GM18867 (cell line): Measurements from ENCODE around the gene SDHAF2.
"Not testable (repeated sequence)": the region's sequence is repeated elsewhere in the genome, so short reads cannot be mapped to it uniquely, and the experiment has no call there.

Experiments
- ATAC-seq: cut with Tn5 transposase; IDR thresholded peaks from one replicate; pipeline ENCODE4 v1.9.1; 2021; ENCODE audit warnings: mild to moderate bottlenecking, moderate library complexity; ENCODE audit not compliant: unreplicated experiment

Gene SDHAF2

DNA sequence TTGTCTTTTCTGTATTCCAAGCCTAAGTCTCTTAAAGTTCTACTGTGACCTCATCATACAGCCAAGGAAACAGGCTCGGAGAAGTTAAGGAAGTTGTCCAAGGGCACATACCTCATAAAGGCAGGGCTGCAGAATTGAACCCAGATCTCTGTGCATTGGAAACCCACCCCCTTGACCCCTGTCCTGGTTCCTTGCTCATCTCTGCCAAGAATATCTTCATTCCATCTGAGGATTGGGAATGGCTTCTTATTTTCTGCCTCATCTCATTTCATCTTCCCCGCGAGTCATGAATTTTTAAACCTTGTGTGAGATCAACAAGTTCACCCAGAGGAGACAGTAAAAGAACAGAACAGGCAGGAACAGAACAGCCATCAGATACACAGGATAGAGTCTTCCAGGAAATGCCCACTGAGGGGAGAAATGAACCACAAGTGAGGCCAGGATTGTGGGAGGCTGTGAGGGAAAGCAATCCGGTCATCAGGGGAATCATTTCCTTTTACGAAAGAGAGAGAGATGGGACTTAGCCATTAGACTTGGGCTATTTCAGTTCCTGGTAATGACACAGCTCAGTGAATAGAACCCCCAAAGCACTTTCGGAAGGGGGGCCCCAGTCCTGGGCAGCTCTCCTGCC is 44.2 kb downstream of the SDHAF2 start:
- ATAC-seq: no peak

DNA sequence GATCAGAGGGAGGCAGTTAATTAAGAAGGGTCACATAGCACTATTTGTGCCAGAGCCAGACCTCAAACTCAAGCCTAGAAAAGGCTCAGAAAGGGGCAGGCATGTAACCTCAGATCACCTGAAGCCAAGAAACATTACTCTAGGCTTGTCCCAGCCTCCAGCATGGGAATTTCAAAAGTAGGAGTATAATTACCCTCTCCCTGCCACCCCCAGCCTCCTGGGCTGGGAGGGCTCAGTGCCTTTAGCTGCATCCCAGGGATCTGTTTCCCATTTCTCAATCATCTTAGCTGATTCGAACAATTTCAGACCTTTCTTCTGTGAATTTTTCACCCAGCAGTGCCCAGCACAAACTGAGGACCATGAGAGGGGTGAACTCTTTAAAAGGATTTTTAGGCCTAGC is 45.5 kb downstream of the SDHAF2 start:
- no peak for ATAC-seq

DNA sequence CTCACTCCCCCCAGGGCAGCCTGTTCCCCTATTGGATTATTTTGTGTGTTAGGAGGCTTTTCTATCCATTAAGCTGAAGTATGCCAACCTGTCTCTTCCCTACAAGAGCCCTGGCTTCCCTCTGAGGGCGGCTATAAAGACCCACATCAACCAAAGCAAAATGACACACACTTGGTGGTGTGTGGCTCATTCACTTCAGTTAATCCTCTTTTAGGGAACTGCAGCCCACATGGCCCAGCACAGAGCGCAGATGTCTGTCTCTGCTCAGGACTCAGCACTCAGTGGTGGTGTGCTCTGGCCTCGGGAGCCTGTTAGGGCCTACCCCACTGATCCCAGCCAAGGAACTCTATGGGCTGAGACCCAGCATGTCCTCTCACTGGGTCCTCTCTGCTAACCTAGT is 46.4 kb downstream of the SDHAF2 start:
- no peak for ATAC-seq

DNA sequence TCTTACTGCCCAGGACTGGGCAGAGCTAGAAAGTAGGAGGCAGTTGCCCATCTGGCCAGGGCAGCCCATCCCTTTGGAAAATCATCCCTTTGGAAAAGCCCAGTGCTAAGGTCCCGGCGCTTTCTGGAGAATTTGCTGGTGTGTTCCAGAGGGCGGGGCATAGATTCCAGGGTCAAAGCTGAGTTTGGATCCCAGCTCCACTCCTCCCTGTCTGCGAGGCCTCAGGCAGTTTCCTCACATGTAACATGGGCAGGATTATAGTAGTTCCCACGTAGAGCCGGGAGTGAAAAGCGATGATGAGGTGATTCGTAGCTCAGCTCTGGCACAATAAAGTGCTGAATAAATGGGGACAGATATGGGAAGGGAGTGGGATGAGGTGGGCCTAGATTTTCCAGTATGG is 47.2 kb downstream of the SDHAF2 start:
- no peak for ATAC-seq

DNA sequence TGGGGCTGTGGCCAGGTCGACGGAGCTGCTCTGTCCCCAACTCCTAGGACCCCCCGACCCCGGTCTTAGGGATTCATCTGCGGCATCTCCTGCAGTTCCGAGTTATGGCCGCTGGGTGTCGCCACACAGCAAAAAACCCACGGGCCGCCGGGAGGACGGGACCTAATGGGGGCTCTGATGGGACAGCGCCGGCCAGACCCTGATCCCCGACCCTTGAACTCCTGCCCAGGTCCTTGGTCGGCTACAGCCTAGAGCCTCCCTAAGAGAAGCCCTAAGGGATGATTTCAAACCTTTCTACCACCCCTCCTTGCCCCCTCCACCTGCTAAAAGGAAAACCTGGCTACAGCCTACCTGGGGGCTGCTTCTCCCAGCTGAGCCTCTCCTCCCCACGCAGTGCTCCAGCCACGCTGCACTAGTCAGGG is 47.8 kb downstream of the SDHAF2 start:
- no peak for ATAC-seq

DNA sequence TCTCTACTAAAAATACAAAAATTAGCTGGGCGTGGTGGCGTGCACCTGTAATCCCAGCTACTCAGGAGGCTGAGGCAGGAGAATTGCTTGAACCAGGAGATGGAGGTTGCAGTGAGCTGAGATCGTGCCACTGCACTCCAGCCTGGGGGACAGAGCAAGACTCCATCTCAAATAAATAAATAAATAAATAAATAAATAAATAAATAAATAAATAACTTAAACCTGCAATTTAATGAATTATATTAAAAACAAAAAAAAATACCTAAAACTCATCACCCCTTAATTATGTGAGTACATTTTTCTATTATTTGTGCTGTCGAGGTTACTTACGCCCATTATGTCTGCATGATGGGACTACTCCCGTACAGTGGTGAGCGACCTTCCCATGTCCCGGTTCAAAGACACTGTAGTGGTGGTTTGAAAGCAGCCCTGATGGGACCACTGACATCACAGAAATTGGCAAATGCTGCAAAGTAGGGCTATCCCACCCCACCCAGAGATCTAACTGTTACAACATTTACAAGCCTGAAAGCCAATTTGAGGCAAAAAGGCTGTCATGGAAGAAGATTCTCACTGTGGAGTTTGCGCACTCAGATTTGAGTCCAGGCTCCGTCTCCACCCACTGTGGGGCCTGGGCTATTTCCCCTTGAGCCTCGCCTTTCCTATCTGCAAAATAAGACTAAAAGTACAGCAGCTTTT is 49.6 kb downstream of the SDHAF2 start:
- ATAC-seq: not testable (repeated sequence)

DNA sequence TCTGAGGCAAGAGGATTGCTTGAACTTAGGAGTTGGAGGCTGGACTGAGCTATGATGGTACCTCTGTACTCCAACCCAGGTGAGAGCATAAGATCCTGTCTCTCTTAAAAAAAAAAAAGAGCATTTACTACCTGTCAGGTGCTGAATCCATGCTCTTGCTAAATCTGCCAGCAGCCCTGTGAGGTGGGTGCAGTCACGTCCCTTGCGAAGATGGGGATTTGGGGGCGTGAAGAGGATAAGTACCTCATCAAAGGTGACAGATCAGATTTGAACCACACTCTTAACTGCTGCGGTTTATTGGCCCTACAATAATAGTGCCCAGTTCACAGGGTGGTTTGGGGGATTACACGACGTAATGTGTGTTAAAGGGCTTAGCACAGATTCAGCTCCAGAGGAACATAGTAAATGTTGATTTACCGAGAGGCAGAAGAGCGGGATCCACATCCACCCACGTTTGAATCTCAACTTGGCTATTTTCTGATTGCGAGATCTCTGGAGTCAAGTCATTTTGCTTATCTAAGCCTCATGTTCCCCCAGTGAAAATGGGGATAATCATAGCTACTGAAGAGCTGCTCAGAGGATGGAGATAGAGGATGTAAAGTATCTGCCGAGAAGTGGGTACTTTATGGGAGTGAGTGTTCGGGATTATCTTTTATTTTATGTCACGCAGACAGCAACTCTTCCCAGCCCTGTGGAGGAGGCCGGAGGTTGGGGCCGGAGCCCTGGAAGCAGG is 50.5 kb downstream of the SDHAF2 start:
- ATAC-seq: no peak

DNA sequence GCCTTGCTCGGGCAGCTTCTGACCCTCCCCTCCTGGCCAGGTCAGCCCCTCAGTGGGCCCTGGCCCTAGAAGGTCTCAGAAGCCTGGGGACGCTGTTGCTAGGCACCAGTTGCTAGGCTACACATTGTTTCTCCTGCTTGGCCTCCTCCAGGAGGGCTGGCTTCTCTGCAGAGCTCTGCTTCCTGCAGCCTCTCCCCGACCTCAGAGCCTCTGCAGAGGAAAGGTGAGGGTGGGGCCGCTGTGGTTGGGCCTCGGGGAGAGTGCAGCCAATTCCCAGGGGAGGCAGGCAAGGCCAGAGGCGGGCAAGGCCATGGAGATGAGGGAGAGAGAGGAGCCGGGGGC is 51.0 kb downstream of the SDHAF2 start:
- no peak for ATAC-seq

DNA sequence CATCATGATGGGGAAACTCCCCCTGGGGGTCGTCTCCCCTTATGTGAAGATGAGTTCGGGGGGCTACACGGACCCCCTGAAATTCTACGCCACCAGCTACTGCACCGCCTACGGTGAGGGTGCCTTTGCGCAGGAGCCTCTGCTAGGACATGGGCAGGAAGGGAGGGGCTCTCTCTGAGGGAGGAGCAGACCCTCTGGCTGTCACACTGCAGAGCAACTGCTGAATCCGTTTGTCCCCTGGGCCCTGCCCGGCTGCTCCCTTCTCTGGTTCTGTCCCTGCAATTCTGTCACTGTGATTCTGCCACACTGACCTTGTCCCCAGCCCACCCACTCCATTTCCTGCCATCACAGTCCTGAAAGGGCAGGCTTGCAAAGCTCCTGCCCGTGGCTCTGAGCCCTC is 51.9 kb downstream of the SDHAF2 start:
- no peak for ATAC-seq

DNA sequence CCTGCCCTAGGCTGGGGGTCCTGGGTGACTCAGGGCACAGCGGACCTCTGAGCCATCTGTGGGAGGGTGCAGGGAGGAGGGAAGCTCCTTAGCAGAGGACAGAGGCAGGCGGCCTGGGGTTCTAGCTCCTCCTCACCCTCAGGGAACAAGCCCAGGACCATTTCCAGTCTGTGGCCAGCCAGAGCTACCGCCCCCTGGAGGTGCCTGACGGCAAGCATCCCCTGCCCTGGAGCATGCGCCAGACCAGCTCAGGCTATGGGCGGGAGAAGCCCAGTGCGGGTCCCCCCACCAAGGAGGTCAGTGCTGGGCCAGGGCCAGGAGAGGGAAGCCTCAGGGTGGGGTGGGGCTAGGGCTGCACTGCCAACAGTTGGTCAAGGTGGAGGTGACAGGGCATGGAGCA is 52.6 kb downstream of the SDHAF2 start:
- ATAC-seq: no peak

DNA sequence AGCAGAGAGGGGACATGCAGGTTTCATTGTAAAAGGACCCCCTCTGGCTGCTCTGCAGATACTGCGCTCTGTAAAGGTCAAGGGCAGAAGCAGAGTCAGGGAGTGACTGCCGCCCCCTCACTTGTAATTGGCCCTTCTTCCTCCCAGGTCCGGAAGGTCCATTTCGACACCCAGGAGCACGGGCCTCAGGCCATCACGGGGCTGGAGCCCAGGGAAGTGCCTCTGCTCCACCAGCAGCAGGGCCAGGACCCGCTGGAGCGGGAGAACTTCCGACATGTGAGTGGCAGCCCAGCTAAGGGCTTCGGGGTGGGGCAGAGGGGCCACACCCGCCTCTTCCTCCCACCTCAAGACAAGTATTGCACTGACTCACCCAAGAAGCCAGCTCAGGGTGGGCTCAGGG is 54.6 kb downstream of the SDHAF2 start:
- no peak for ATAC-seq

DNA sequence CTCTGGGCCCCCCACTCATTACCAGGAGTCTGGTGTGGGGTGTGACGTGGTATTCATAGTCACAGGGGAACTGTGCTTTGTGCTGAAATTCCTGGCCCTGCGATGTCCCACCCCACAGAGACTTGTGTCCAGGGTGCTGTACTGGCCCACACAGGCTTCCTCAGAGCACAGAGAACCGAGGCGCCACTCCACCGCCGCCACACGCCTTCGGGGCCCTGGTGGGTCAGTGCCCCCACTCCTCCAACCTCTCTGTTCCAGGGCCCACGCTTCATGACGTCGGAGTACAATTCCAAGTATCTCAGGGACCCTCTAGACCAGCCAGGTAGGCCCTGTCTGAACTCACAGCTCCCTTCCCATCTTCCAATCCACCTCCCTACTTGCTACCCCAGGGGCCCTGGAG is 55.2 kb downstream of the SDHAF2 start:
- no peak for ATAC-seq

DNA sequence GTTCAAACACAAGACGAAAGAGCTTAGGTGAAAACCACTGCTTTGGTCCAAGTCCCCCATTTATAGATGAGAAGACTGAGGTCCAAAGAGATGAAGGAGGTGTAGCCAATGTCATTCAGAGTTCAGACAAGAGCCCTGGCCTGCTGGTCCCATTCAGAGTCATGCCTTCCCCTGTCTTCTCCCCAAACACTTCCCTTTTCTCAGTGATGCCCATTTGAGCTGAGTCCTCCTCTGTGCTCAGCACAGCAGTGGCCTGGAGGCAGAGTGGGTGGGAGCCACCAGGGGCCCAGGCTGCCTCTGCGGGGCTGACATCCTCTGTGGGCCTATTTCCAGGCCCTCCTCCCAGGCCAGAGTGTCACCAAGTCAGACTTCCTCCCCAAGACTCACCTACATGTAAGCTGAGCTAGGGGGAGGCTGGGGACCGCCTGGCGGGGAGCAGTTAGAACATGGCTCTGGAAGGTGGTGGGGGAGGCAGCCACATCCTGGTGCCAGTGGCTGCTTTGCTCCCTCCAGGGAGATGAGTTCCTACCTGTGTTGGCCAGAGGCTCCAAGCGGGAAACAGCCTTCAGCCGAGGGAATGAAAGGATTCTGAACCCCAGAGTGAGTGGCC is 56.2 kb downstream of the SDHAF2 start:
- ATAC-seq: no peak

DNA sequence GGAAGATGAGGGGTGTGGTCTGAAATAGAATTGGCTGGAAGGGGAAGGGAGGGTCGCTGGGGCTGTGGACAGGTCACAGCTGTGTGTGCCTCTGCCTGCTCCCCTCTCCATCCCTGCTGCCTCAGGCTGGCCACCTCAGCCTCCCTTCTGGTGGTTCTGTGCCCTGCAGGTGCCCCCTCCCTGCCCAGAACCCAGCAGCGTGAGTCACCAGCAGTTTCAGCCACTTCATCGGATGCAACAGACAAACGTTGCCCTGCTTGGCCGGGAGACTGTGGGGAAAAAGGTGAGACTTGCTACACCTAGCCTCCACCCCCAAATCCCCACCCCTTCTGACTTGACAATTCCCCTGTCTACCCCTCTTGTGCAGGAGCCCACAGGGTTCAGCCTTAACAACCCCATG is 56.9 kb downstream of the SDHAF2 start:
- ATAC-seq: no peak

DNA sequence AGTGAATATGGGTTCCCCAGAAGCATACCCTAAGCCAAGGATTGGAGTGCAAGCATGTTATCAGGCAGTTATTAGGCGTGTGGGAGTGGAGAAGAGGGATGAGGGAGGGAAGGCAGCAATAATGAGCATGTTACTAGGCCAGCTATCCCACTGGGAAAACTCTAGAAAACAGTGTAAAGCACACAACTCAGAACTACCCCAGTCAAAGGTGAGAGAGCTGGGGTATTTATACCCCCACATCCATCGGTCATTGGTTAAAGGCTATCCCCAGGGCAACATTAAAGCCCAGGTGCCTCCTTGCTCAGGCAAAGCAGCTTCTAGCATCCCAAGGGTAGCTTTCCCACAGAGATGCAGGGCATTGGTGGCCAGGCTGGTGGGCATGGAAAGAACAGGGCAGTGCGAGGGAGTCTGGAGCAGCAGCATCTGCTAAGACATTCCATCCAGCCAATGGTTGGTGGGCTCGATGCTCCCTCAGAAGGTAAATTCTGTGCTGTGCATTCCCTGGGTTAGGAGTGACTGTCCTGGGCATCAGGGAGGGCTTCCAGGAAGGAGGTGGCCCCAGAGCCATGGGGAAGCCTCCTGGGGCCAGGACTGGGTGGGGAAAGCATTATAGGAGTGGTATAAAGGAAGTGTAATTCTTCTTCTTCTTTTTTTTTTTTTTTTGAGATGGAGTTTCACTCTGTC is 57.6 kb downstream of the SDHAF2 start:
- no peak for ATAC-seq

DNA sequence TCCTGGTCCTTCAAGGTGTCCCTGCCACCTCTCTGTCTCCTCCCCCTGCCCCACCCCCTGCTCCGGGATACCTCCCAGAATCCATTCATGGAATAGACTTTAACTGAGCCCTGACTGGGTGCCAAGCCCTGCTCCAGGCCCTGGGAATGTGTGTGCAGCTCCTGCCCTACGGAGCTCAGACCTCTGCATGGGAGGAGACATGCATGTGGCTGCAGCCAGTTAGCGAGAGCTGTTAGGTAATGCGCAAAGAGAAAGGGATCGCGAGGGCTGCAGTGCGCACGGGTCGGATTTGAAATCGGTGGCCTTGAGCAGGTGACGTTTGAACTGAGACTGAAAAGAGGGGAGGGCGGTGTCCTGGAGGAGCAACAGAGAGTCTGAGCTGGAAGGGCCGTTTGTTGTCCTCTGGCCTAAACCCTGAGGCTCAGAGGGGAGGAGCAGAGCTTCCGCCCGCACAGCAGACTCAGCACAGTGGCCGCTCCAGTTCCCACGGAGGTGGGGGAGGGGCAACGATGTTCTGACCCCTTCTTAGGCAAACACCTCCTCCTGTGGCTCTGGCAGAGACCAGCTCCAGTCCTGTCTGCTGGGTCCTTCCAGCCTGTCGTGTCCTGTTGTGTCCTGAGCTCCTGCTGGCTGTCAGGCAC is 58.8 kb downstream of the SDHAF2 start:
- ATAC-seq: no peak

DNA sequence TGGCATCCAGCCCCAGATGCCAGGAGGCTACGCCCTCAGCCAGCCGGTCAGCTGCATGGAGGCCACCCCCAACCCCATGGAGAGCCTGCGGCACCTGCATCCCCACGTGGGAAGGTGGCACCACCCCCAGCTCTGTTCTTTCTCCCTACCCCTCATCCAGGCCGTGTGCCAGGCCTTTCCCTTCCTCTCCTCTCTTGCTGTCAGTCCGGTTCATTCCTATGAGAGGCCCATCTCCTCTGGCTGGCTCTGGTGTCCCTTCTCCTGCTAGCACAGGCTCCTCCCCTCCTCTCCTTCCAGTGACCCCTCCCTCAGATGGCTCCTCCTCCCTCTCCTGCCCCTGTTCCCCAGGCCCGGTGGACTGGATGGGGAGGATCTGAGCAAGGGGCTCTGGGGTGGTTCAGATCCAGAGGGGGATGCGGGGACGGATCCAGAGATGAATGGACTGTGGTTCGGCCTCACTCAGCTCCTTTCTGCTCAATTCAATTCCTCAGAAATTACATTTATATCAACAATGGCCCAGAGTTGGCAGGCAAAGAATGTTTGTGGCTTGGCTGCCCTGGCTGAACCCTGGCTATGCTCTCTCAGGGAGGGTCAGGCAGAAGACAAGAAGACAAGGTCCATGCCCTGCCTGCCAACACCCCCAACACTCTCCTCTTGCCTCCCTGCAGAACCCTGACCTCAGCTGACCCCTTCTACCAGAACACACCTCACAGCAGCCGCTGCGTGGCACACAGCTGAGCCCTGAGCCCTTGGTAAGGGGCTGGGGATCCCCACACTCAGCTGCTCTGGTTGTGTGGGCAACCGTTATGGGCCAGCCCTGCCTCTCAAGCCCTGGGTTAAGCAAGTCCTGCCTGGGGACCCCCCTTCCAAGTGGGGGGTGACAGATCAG is 60.2 kb downstream of the SDHAF2 start:
- ATAC-seq: no peak

DNA sequence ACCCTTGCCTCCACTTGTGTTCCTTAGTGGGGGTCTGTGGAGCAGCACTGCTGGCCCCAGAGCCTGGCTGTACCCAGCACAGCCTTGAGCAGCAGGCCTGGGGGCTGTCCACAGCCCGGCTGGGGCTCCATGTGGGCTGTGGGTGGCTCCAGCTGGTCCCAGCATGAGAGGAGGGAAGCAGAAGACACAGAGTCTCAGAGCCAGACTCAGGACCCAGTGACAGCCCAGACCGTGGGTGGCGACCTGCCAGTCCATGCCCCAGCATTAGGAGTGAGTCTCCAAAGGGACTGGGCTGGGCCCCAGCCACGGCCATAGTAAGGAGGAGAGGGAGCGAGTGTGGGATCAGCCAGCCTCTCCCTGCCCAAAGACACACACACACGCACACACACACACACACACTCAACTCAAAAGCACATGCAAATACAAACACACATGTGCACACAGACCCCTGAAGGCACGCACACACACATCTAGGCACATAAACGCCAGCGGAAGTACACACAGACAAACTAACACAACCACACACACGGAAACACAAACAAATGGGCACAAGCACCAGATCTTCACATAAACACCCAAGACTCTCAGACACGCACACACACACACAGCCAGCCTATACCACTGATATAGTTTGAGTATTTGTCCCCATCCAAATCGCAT is 61.9 kb downstream of the SDHAF2 start:
- ATAC-seq: no peak

DNA sequence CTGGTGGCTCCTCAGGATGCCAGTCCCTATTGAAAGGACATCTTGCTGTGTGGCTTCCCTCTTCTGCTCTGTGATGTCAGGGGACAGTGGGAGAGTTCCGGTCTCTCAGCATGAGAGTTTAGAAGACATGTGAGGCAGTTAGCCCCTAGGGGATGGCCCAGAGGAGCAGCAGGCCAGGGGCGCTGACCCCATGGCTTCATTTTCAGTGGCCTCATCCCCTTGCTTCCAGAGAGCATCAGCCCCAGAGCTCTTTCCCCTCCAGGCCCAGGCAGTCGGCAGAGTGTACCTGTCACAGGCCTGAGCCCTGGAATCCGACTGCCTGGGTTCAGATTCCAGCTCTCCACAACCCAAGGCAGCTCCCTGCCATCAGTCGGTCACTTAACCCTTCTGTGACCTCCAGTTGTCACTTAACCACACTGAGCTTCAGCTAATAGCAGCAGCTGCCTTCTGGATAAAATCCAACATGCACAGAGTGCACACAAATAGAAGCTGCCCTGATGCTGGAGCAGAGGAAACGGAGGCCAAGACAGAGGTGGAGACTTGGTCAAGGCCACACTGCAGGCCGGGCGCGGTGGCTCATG is 64.5 kb downstream of the SDHAF2 start:
- no peak for ATAC-seq
